ENCODE measurements around the gene SAP25. TPM values are rescaled to one million over a fixed set of nuclear protein-coding genes. Genes with fewer than 3 reads are reported as not detected.

SAP25 gene
- total and polyA plus RNA-seq, 4 donors = 0.33 to 0.84 (median 0.56) TPM; not detected in 1

GRCh38 chr7:100577507-100577906, 3.8 kb upstream of the SAP25 start:
- no peaks in the 10 kb centered on the region for H3K27me3 ChIP-seq (ENCODE audit: control insufficient read depth in 4 of 4, insufficient read depth in 4 of 4, low read length in 3 of 4)
- peaks cover 0 to 11% (median 6%) of the 10 kb centered on the region in 4 donors for H3K4me1 ChIP-seq (ENCODE audit: control insufficient read depth in 4 of 4, insufficient read depth in 4 of 4, low read length in 3 of 4)
- no peak for TF ChIP-seq NR2F2 (IDR thresholded peaks at IDR 0.05)
- TF ChIP-seq GABPA (IDR thresholded peaks at IDR 0.05 in 1 of 2, conservative IDR thresholded peaks at IDR 0.05 in 1 of 2) = no peak
- TF ChIP-seq ATF3 (IDR thresholded peaks at IDR 0.05) = no peak
- no peak for TF ChIP-seq CTCF (IDR thresholded peaks at IDR 0.05; ENCODE audit: low read depth, low read length, missing input control)
- no peak for TF ChIP-seq SP1 (IDR thresholded peaks at IDR 0.05)
- no peak for TF ChIP-seq RAD21 (IDR thresholded peaks at IDR 0.05)
- no peak for TF ChIP-seq YY1 (IDR thresholded peaks at IDR 0.05)
- no peak for TF ChIP-seq JUND (IDR thresholded peaks at IDR 0.05)
- TF ChIP-seq MAX (IDR thresholded peaks at IDR 0.05) = no peak
- DNase-seq (ENCODE audit: low spot score) = no peak
- H3K27ac ChIP-seq (ENCODE audit: low read depth in 1 of 2, low read length in 2 of 2) = no peak overlapping the region
- no peak overlapping the region for H3K4me3 ChIP-seq (ENCODE audit: low read depth in 1 of 3, low read length in 3 of 3)
- 95% methylated on average over 14 of the region's 14 CpGs for WGBS
- no peak overlapping the region for H3K9ac ChIP-seq (ENCODE audit: low read depth in 1 of 2, low read length in 2 of 2)
- H3K9me3 ChIP-seq (ENCODE audit: control insufficient read depth in 4 of 4, low read length in 3 of 4) = no peaks in the 10 kb centered on the region
- H3K36me3 ChIP-seq (ENCODE audit: control insufficient read depth in 4 of 4, insufficient read depth in 3 of 4, low read depth in 1 of 4, low read length in 3 of 4) = peaks cover 25 to 58% (median 32%) of the 10 kb centered on the region in 4 donors

- no peak for DNase-seq (ENCODE audit: low spot score)
- no peak overlapping the region for H3K27ac ChIP-seq (ENCODE audit: low read depth in 1 of 2, low read length in 2 of 2)
Observed at GRCh38 chr7:100577103-100577502, 3.4 kb upstream of the SAP25 start.

More at GRCh38 chr7:100577103-100577502, 3.4 kb upstream of the SAP25 start:
- Histone ChIP-seq H3K4me1 (ENCODE audit: control insufficient read depth in 4 of 4, insufficient read depth in 4 of 4, low read length in 3 of 4) (peaks cover 0 to 7% (median 4%) of the 10 kb centered on the region in 4 donors), H3K9ac (ENCODE audit: low read depth in 1 of 2, low read length in 2 of 2) (no peak overlapping the region), H3K4me3 (ENCODE audit: low read depth in 1 of 3, low read length in 3 of 3) (no peak overlapping the region), H3K27me3 (ENCODE audit: control insufficient read depth in 4 of 4, insufficient read depth in 4 of 4, low read length in 3 of 4) (no peaks in the 10 kb centered on the region), H3K36me3 (ENCODE audit: control insufficient read depth in 4 of 4, insufficient read depth in 3 of 4, low read depth in 1 of 4, low read length in 3 of 4) (peaks cover 25 to 55% (median 32%) of the 10 kb centered on the region in 4 donors), H3K9me3 (ENCODE audit: control insufficient read depth in 4 of 4, low read length in 3 of 4) (no peaks in the 10 kb centered on the region)
- TF ChIP-seq FOXA1 (IDR thresholded peaks at IDR 0.05) (no peak), YY1 (IDR thresholded peaks at IDR 0.05) (no peak), CTCF (IDR thresholded peaks at IDR 0.05; ENCODE audit: low read depth, low read length, missing input control) (no peak), HNF4A (conservative IDR thresholded peaks at IDR 0.05) (no peak), REST (IDR thresholded peaks at IDR 0.05) (no peak), EGR1 (IDR thresholded peaks at IDR 0.05; ENCODE audit: low read depth in 2 of 2) (no peak), RAD21 (IDR thresholded peaks at IDR 0.05) (no peak), RXRA (IDR thresholded peaks at IDR 0.05) (no peak), GABPA (IDR thresholded peaks at IDR 0.05 in 1 of 2, conservative IDR thresholded peaks at IDR 0.05 in 1 of 2) (no peak), ATF3 (IDR thresholded peaks at IDR 0.05) (no peak), NR2F2 (IDR thresholded peaks at IDR 0.05) (no peak), MAX (IDR thresholded peaks at IDR 0.05) (no peak), HNF4G (IDR thresholded peaks at IDR 0.05) (no peak)
- 96% methylated on average over 24 of the region's 24 CpGs for WGBS
